Breast epithelium (tissue), 3 donors: Measurements from ENCODE around the gene ZNF423.

Experiments used
- POLR2AphosphoS5 ChIP-seq, 3 donors: sonication (generic); formaldehyde crosslinking; IDR thresholded peaks; one replicate each; pipeline ENCODE4 v1.6.1; 2017; ENCODE audit warnings: antibody characterized with exemption in 3 of 3
- TF ChIP-seq, protein P1 (sequence below), 3 donors: fragments of 450-650 bp; IDR thresholded peaks; one replicate each; pipeline ENCODE4 v1.5.1; 2016 to 2017; ENCODE audit warnings: antibody characterized with exemption in 3 of 3, mild to moderate bottlenecking in 3 of 3, moderate library complexity in 3 of 3

DNA sequence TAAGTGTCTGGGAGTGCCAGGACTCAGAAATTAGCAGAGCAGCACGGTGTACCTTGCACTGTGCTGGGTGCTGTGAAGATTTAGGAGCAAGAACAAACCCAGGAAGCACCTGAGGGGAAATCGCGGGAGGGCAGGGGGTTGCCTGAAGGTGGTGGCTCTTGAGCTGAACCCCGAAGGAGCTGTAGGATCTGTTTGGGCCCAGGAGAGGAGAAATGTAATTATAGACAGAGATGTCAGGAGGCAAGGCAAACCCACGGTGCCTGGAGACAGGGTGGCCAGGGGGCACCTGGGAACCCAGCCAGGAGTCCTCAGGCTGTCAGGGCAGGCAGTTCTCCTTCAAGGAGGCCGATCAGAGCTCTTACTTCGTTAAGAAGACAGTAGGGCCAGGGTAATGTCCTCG lies 373.2 kb downstream of the ZNF423 start:
- TF ChIP-seq, protein P1, sequence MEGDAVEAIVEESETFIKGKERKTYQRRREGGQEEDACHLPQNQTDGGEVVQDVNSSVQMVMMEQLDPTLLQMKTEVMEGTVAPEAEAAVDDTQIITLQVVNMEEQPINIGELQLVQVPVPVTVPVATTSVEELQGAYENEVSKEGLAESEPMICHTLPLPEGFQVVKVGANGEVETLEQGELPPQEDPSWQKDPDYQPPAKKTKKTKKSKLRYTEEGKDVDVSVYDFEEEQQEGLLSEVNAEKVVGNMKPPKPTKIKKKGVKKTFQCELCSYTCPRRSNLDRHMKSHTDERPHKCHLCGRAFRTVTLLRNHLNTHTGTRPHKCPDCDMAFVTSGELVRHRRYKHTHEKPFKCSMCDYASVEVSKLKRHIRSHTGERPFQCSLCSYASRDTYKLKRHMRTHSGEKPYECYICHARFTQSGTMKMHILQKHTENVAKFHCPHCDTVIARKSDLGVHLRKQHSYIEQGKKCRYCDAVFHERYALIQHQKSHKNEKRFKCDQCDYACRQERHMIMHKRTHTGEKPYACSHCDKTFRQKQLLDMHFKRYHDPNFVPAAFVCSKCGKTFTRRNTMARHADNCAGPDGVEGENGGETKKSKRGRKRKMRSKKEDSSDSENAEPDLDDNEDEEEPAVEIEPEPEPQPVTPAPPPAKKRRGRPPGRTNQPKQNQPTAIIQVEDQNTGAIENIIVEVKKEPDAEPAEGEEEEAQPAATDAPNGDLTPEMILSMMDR (IDR thresholded peaks at IDR 0.05) = no peak
- TF ChIP-seq POLR2AphosphoS5 (IDR thresholded peaks at IDR 0.05) = no peak
